ENCODE data around the gene COBL.

The COBL gene

DNA sequence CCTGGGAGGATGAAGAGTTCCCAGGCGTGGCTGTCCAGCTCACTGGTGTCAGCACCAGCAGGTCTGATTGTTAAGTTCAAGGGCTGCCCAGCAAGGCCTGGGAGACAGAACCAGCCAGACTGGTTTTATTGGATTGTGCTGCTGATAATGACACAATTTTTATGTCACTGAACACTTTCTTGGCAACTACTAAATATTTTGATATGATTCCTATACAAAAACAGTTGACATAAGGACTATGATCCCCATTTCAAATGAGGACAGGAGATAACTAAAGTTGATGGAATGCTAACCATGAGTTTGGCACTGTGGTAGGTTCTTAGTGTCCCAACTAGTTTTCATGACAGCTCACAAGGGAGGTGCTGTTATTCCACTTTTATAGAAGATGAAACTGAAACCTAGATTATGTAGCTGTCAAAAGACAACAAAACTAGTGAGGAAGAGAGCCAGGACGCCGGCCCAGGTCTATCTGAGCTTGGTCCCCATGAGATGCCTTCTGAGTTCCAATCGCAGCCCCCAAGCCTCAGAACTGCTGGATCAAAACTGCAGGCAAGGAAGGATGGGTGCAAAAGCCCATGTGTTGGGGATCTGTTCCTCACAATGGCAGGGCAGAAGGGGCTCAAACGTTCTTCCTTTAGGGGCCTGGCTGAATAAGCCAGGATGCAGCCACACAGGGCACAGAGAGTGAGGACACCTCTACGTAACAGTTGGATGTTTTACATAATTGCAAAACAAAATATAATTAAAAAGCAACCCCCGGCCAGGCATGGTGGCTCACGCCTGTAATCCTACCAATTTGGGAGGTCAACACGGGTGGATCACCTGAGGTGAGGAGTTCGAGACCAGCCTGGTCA, 52.8 kb downstream of the COBL start:
- no peak overlapping the region for H3K4me3 ChIP-seq (ENCODE audit: low read depth, low read length)
- TF ChIP-seq, protein P1, sequence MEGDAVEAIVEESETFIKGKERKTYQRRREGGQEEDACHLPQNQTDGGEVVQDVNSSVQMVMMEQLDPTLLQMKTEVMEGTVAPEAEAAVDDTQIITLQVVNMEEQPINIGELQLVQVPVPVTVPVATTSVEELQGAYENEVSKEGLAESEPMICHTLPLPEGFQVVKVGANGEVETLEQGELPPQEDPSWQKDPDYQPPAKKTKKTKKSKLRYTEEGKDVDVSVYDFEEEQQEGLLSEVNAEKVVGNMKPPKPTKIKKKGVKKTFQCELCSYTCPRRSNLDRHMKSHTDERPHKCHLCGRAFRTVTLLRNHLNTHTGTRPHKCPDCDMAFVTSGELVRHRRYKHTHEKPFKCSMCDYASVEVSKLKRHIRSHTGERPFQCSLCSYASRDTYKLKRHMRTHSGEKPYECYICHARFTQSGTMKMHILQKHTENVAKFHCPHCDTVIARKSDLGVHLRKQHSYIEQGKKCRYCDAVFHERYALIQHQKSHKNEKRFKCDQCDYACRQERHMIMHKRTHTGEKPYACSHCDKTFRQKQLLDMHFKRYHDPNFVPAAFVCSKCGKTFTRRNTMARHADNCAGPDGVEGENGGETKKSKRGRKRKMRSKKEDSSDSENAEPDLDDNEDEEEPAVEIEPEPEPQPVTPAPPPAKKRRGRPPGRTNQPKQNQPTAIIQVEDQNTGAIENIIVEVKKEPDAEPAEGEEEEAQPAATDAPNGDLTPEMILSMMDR (IDR thresholded peaks at IDR 0.05; ENCODE audit: insufficient read depth, low read depth, low read length, missing control alignments) = no peak
- no peak for DNase-seq (ENCODE audit: low read depth)

DNA sequence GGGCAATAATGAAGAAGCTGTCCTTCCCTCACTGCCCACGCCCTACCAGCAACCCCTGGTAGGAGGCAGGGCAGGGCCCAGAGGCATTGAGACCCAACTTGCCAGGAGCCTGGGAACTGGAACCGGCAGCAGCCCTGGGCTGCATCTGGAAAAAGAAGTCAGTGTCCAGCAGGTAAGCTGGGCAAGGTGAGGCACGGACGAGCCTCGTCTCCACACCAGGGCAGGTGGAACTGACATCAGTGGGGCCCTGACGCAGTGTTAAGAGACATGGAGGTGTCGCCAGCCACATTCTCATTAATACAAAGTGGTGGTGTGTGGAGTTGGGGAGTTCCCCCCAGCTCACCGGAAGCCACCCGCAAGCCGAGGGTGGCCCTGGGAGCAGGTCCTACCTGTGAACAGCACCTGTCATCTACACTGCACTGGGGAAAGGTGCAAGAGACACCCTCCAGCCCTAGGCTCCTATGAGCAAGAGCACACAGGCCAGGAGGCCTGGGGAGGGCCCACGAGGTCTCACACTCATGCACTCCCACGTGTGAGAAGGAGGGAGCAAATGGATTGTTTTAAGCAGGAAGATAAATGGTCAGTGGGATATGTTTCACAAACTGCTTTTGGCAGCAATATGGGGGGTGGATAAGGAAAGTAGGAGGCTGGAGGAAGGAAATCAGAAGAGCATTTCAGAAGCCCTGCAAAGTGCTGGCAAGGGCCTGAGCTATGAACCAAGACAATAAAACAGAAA, 53.6 kb downstream of the COBL start:
- TF ChIP-seq, protein P1 (IDR thresholded peaks at IDR 0.05; ENCODE audit: insufficient read depth, low read depth, low read length, missing control alignments) = no peak
- no peak overlapping the region for H3K4me3 ChIP-seq (ENCODE audit: low read depth, low read length)
- no peak for DNase-seq (ENCODE audit: low read depth)

DNA sequence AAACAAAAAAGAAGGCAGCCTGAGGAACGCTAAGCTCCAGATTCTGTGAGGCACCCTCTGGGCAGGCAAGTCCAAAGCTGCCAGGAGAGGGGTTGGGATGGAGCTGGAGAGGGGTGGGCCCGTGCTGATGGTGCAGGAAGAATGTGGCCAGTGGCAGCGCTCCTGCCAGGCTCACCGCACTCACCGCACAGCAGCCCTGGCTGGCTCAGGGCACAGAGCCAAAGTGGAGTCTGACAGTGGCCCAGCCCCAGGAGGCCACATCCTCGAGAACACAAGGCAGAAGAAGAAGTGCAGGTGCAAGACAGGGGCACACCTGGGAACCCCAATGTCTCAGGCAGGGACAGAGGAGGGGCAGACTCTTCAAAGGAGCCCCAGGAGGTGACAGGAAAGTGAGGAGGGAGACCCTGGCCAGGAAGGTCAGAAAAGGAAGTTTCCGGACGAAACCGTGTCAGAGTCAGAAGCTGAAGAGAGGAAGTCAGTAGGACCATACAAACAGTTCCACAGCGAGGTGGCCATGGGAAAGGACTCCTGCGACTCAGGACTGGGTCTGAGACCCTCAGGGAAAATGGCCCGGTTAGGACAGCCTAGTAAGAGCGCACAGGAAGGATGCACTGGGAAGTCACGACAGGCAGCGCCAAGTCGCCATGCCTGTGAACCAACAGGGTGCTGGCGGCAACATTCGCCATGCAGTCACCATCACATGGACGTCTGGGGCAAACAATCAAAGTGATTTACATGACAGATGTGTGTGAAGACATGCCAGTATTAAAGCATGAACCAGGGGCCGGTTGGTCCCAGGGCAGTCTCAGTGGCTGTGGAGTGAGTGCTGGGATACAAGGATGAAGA, 54.4 kb downstream of the COBL start:
- TF ChIP-seq, protein P1 (IDR thresholded peaks at IDR 0.05; ENCODE audit: insufficient read depth, low read depth, low read length, missing control alignments) = no peak
- H3K4me3 ChIP-seq (ENCODE audit: low read depth, low read length) = no peak overlapping the region
- DNase-seq (ENCODE audit: low read depth) = no peak

DNA sequence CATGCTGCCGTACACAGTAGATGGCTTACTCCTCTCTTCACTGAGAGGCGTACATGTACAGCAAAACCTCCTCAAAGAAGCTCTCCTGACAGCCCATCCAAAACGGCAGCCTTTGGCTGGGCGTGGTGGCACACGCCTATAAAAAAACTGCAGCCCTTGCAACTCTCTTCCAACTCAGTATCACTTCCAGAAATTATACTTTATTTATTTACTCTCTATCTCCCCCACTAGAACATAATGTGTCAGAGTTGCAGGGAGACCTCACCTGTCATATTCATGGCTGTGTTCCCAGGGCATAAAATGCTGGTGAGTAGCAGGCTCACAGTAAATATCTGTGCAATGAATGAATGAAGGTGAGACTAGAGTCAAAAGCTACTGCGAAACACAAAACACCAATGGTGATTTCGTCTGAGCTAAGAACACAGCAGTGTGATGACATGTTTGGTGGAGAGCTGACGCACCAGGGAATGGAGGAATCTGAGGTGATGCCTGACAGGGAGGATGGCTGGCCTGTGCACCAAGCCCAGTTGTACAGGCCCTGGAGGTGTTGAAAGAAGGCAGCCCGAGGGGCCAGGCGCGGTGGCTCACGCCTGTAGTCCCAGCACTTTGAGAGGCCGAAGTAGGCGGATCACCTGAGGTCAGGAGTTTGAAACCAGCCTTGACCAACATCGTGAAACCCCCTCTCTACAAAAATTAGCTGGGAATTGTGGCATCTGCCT, 55.3 kb downstream of the COBL start:
- TF ChIP-seq, protein P1 (IDR thresholded peaks at IDR 0.05; ENCODE audit: insufficient read depth, low read depth, low read length, missing control alignments) = no peak
- DNase-seq (ENCODE audit: low read depth) = no peak
- H3K4me3 ChIP-seq (ENCODE audit: low read depth, low read length) = no peak overlapping the region

DNA sequence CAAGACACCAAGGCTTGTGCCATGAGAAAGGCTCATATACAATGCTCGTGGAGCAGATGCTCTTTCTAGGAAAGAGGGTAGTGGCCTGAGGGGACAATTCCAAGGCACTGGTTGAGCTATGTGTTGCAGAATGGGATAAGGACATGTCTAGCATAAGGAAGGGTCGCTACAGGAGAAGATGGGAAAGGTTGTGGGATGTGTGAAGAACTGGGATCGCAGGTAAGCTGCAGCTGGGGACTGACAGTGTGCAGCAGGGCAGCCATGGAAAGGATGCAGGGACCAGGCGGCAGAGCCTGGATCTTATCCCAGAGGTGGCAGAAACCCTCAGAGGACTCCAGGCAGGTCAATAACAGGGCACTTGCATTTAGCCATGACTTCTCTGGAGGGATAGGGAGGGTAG, 56.1 kb downstream of the COBL start:
- DNase-seq (ENCODE audit: low read depth) = no peak
- TF ChIP-seq, protein P1 (IDR thresholded peaks at IDR 0.05; ENCODE audit: insufficient read depth, low read depth, low read length, missing control alignments) = no peak
- H3K4me3 ChIP-seq (ENCODE audit: low read depth, low read length) = no peak overlapping the region

DNA sequence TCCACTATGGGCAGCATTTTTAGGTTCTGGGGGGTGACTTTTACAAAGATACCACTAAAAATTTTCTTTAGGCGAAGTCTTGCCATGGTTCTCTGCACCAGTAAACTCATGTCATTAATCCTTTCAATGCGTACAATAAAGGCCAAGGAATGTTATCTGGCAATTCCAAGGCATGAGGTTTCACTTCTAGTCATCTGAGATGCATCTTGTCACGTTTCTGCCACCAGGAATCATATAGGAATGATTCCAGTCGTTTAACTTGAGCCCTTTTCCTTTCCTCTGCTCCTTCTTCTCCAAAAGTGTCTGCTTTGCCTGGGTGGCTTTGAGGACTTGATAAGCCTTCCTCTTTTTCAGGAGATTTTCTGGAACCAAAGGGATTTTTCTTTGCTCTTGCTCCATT, 56.8 kb downstream of the COBL start:
- DNase-seq (ENCODE audit: low read depth) = no peak
- TF ChIP-seq, protein P1 (IDR thresholded peaks at IDR 0.05; ENCODE audit: insufficient read depth, low read depth, low read length, missing control alignments) = no peak
- H3K4me3 ChIP-seq (ENCODE audit: low read depth, low read length) = no peak overlapping the region
